DLD1 (cell line): ENCODE data around the gene DUS3L.

Source experiments
- in situ Hi-C: cut with HindIII; loops from 2 replicates; pipeline ENCODE4 v1.10.0; 2017; ENCODE audit warnings: low sequenced_read_pairs

DUS3L gene

GRCh38 chr19:5790559-5791520 is at the start of gene DUS3L:
DUS3L (minus strand) TSS chr19:5791163; CDS start chr19:5791141, 22 bp downstream.
- in situ Hi-C loops: no loop called here

GRCh38 chr19:5839065-5840017 is 48.4 kb upstream of the DUS3L start, which contains the start of gene FUT6:
FUT6 (minus strand) TSS chr19:5839702; CDS start chr19:5832567, 7,135 bp downstream.
- in situ Hi-C loops: no loop called here

- in situ Hi-C loops: no loop called here
These were observed 47.5 kb upstream of the DUS3L start for GRCh38 chr19:5838353-5839064.

- in situ Hi-C loops: no loop called here
These were observed 46.9 kb upstream of the DUS3L start for GRCh38 chr19:5837761-5838352.

DNA sequence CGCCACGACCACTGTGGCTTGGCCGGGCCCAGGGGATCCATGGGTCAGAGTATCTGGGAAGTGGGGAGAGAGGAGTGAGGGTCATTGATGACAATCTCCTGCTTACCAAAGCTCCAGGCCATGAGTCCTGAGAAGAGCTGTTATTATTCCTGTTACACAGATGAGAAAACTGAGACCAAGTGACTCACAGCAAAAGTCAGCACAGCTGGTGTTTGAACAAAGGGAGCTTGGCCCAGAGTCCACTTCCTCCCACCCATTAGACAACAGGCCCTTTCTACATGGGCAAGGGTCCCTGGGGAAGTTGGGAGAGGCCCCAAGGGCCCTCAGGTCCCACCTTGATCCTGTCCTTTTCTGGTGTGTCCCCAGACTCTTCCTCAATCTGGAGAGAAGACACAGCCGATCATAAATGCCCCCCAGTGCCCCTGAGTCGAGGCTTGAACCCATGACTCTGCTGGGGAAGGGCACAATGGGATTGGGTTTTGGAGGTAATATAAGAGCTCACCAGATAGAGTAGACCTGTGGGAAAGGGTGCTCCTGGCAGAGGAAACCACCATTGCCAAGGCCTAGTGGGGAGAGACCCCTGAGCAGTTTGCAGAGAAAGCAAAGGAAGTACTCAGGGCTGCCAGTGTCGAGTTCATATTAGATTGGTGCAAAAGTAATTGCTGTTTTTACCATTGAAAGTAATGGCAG is 41.7 kb upstream of the DUS3L start:
- in situ Hi-C loops: no loop called here

GRCh38 chr19:5832061-5832460 is 41.1 kb upstream of the DUS3L start:
- in situ Hi-C loops: no loop called here

DNA sequence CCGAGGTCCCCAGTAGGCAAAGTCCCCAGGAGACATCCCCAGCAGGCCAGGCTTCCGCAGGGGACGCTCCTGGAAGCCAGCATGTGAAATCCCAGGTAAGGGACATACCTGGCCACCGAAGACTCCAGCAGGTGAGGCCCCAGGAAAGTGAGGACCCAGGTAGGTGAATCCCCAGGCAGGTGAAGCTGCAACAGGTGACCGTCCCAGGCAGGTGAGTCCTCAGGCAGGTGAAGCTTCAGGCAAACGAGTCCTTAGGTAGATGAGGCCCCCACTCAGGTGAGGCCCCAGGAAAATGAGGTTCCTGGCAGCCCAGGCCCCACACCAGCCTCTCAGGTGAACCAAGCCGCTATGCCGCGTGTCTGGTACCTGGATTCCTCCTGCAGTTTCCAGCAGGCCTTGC is 40.2 kb upstream of the DUS3L start:
- in situ Hi-C loops: no loop called here

DNA sequence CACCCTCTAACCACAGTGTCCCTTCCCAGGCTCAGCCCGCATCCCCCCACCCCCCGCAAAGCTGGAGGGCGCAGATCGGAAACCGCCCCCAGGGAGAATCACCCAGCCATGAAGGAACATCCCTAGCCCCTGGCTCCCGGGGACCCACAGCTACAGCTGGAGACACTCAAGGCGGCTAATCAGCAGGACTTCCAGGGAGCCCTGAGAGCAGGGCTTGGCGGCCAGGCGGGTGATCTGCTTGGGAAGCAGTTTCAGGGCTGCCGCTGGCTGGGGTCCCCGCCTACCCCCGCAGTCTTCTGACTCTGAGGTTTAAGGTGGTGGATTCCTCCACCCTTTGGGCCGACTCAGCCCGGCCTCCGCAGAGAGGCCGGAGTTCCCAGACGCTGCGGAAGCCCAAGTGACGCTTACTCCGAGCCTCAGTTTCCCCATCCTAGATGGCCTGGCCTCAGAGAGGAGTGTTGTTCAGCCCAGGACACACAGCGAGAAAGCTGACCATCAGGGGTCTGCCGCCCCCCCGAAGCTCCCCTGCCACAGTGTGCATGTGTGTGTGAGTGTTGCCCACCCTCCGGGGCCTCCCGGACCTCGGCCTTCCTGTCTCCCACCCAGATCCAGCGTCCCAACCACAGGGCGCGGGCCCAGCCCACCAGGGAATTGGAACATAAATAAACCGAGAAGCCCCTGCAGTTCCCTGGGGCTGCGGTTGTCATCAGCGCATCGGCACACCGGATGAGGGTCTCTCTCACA is 38.8 kb upstream of the DUS3L start:
- in situ Hi-C loops: no loop called here

DNA sequence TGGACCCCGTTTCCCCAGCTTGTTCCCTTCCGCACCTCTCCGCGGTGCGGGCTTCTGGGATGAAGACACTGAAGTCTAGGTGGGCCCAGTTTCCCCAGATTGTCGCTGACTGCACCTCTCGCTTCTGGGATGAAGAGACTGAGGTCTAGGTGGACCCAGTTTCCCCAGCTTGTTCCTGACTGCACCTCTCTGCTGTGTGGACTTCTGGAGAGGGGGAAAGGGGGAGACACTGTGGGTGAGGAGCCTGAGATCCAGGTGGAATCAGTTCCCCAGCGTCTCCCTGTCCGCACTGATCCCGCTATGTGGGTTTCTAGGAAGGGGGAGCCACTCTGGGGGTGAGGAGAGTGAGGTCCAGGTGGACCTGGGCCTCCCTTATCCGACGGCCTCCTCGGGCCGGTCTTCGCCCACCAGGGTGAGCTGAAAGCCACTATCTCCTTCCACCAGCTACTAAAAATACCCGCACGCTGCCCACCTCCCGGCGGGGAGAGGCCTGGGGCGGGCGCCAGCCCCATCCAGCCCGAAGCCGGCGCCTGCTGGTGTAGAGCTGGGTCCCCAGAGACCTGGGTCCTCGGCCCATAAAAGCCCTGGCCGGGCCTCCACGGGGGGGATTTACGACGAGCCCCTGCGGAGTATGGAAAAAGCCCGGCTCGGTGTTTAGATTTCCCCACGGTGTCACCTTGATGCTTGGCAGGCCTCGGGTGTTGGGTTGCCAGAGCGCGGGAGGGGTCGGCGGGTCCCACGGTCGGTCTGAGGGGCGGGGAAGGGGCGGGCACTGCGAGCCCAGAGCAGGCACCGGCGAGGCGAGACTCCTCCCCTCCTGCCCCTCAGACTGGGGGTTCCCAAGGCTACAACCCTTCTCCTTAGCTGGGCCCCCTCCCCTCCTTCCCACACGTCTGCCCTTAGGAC is 38.0 kb upstream of the DUS3L start:
- in situ Hi-C loops: no loop called here

DNA sequence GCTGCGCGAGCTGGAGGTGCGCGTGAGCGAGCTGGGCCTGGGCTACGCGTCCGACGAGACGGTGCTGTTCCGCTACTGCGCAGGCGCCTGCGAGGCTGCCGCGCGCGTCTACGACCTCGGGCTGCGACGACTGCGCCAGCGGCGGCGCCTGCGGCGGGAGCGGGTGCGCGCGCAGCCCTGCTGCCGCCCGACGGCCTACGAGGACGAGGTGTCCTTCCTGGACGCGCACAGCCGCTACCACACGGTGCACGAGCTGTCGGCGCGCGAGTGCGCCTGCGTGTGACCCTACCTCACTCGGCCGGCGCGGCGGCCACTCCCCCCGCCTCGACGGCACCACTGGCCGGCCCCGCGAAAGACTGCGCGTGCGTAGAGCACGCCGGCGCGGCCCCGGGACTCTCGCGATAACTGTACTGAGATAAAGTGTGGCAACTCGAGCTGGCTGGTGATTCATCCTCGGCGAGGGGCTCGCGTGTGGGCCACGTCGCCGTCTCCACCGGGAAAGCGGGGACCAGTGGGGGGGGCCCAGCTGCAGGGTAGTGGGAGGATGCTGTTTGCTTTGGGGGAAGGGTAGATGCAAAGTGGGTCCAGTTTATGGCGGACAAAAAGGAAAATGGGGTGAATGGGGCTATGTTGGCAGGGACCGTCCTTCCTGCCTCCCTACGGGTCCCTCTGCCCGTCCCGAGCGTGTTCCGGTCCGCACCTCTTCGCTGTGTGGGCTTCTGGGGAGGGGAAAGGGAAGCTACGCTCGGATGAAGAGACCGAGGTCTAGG is 37.1 kb upstream of the DUS3L start:
- in situ Hi-C loops: no loop called here

GRCh38 chr19:5827342-5827890 is 36.5 kb upstream of the DUS3L start:
- in situ Hi-C loops: no loop called here

- in situ Hi-C loops: no loop called here
These were observed 35.8 kb upstream of the DUS3L start for GRCh38 chr19:5826531-5827341.

DNA sequence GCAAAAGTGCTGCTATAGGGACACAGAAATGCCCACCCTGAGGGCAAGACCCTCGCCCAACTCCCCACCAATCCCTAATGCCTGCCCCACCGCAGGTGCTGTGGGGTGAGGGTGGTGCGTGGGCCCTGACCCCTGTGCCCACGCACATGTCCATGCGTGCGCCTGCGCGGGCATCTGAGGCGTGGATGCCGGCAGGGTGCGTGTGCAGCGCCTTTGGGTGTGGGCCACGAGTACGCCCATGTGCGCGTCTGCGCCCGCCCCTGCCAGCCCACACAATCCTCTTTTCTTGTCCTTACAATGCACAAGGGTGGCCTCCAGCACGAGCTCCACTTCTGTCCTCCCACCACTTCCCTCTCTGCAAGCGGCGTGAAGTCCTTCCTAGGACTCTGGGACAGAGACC is 34.2 kb upstream of the DUS3L start:
- in situ Hi-C loops: no loop called here

DNA sequence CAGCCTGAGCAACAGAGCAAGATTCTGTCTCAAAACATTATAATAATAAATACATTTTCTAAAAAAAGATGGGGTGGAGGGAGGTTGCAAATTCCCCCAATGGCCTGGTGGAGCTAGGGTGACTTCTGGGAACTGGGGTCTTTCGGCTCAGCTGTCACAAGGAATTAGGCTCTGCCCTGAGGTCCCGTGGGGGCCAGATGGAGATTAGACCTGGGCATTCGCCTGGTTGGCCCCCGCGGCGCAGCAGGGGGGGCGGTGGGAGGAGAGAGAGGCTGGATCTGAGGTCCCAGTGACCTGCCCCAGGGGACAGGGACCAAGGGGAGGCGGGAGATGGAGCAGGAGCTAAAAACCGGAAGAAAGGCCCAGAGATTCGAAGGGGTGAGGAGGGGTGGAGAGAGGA is 33.8 kb upstream of the DUS3L start:
- in situ Hi-C loops: no loop called here

- in situ Hi-C loops: no loop called here
These were observed 32.8 kb upstream of the DUS3L start for GRCh38 chr19:5823579-5824281.
